Body of pancreas (tissue), 4 donors: Measurements from ENCODE around the gene MYL5.

Experiments used
- CTCF ChIP-seq, 7 experiments: fragments of 450-650 bp in 4 of 7; fragments of 200-600 bp in 3 of 7; sonication (generic) in 3 of 7; IDR thresholded peaks; one replicate each; pipeline ENCODE4 v1.5.1; 2016 to 2019; ENCODE audit warnings: antibody characterized with exemption in 7 of 7
- POLR2A ChIP-seq, 3 donors: fragments of 450-650 bp; IDR thresholded peaks; one replicate each; pipeline ENCODE4 v1.6.1; 2016; ENCODE audit warnings: antibody characterized with exemption in 3 of 3, mild to moderate bottlenecking in 2 of 3

GRCh38 chr4:657834-658667, 16.3 kb upstream of the MYL5 start:
- TF ChIP-seq CTCF (IDR thresholded peaks at IDR 0.05) (no peak), POLR2A (IDR thresholded peaks at IDR 0.05) (no peak)
